GM12878 (cell line): ENCODE data around the gene CHD1. TPM values are rescaled to one million over a fixed set of nuclear protein-coding genes. Genes with fewer than 3 reads are reported as not detected.

Experiments used
- ATAC-seq: fragments of 200-7000 bp; cut with Tn5 transposase; 3 replicates; pipeline ENCODE4 v1.9.1; 2020; ENCODE audit warnings: mild to moderate bottlenecking, moderate library complexity
- BruUV-seq: library from RNA; stranded (reverse); fragments of 400-500 nt; replicated peaks from 2 replicates; lab custom pipeline; 2021; lab: Mats Ljungman, UMichigan
- CTCF ChIA-PET: fragments of 300-600 bp; sonication (Branson Sonifier 250); formaldehyde crosslinking; extraction: SDS; loops from one replicate; lab custom pipeline; 2021; ENCODE audit warnings: inconsistent platforms; lab: Yijun Ruan, JAX
- POLR2A ChIA-PET: fragments of 350-600 bp; formaldehyde crosslinking; extraction: SDS; loops from one replicate; lab custom pipeline; 2021; ENCODE audit warnings: inconsistent platforms; lab: Charles Lee
- RAD21 ChIA-PET: fragments of 300-600 bp; sonication (Branson Sonifier 250); formaldehyde crosslinking; loops from one replicate; lab custom pipeline; 2023; ENCODE audit warnings: antibody characterized with exemption; ENCODE audit not compliant: unreplicated experiment; lab: Charles Lee
- SMC1A ChIA-PET: fragments of 300-600 bp; sonication (Branson Sonifier 250); formaldehyde crosslinking; loops from one replicate; lab custom pipeline; 2023; ENCODE audit not compliant: unreplicated experiment, uncharacterized antibody; lab: Charles Lee
- DNase-seq: peaks from one replicate; pipeline ENCODE4 v3.0.0-alpha.2; 2011; ENCODE audit warnings: low read depth, low spot score
- FAIRE-seq: peaks from 3 replicates; lab custom pipeline; 2011; peaks lifted over from hg19 to GRCh38; lab: Jason Lieb, UNC
- H2AFZ ChIP-seq: 2 replicates; pipeline ENCODE4 v1.6.0; 2011; ENCODE audit warnings: low read depth, low read length, control low read depth; ENCODE audit not compliant: control insufficient read depth
- H3K27ac ChIP-seq: 2 replicates; pipeline ENCODE4 v1.5.1; 2011; ENCODE audit warnings: control low read depth; ENCODE audit not compliant: control insufficient read depth, insufficient read depth
- H3K27me3 ChIP-seq, 2 experiments: replicated peaks in 1 of 2; 2 replicates each; pipeline versions ENCODE4 v1.6.0 to v1.6.1; 2011; ENCODE audit warnings: low read length in 1 of 2; ENCODE audit not compliant: control insufficient read depth in 2 of 2, insufficient read depth in 2 of 2
- H3K36me3 ChIP-seq, 2 experiments: 2 replicates each; pipeline ENCODE4 v1.5.1; 2011; ENCODE audit warnings: low read length in 1 of 2; ENCODE audit not compliant: control insufficient read depth in 2 of 2, insufficient read depth in 2 of 2
- H3K4me1 ChIP-seq: 2 replicates; pipeline ENCODE4 v1.6.1; 2011; ENCODE audit warnings: mild to moderate bottlenecking, low read length, moderate library complexity, mixed read lengths; ENCODE audit not compliant: control insufficient read depth, insufficient read depth
- H3K4me2 ChIP-seq: 2 replicates; pipeline ENCODE4 v1.6.0; 2011; ENCODE audit warnings: control low read depth; ENCODE audit not compliant: control insufficient read depth, insufficient read depth
- H3K4me3 ChIP-seq: fragments of 200-600 bp; sonication (generic); 2 replicates; pipeline ENCODE4 v1.5.1; 2016
- H3K79me2 ChIP-seq: 2 replicates; pipeline ENCODE4 v1.6.0; 2011; ENCODE audit warnings: low read length; ENCODE audit not compliant: control insufficient read depth, insufficient read depth
- H3K9ac ChIP-seq: 2 replicates; pipeline ENCODE4 v1.8.0; 2011; ENCODE audit warnings: low read length, control low read depth, mixed read lengths; ENCODE audit not compliant: control insufficient read depth, insufficient read depth
- H3K9me3 ChIP-seq: replicated peaks from 3 replicates; pipeline ENCODE4 v1.5.1; 2011; ENCODE audit warnings: mild to moderate bottlenecking, low read length; ENCODE audit not compliant: control insufficient read depth, insufficient read depth
- H4K20me1 ChIP-seq: 2 replicates; pipeline ENCODE4 v1.6.0; 2011; ENCODE audit not compliant: control insufficient read depth, insufficient read depth
- HCFC1 ChIP-seq: fragments of 150-350 bp; IDR thresholded peaks from 2 replicates; pipeline ENCODE4 v1.6.1; 2014; ENCODE audit warnings: low read length
- MTA2 ChIP-seq: fragments of 450-650 bp; IDR thresholded peaks from 2 replicates; pipeline ENCODE4 v1.6.1; 2016; ENCODE audit warnings: low read depth, mild to moderate bottlenecking, moderate library complexity
- NKRF ChIP-seq: fragments of 450-650 bp; conservative IDR thresholded peaks from 2 replicates; pipeline ENCODE4 v1.6.1; 2017; ENCODE audit warnings: mild to moderate bottlenecking, moderate library complexity
- PKNOX1 ChIP-seq: fragments of 450-650 bp; IDR thresholded peaks from 2 replicates; pipeline ENCODE4 v1.6.1; 2016; ENCODE audit warnings: mild to moderate bottlenecking
- SPI1 ChIP-seq: IDR thresholded peaks from 2 replicates; pipeline ENCODE4 v1.6.1; 2011; ENCODE audit warnings: low read depth, mild to moderate bottlenecking, low read length, moderate library complexity, borderline replicate concordance; ENCODE audit not compliant: insufficient read depth
- WGBS: methylation state at CpG from one replicate; pipeline ENCODE4 v1.1.6; 2016; ENCODE audit warnings: low lambda C conversion rate; ENCODE audit not compliant: insufficient replicate concordance, insufficient coverage; ENCODE audit errors: missing lambda C conversion rate; 5-methylcytosine and 5-hydroxymethylcytosine counted together
- in situ Hi-C: fragments of 300-500 bp; cut with MboI; formaldehyde crosslinking; loops from 9 replicates; pipeline ENCODE4 v1.14.3; 2018; ENCODE audit warnings: mixed read lengths
- intact Hi-C: fragments of 100-400 bp; cut with micrococcal nuclease; formaldehyde crosslinking; loops from one replicate; pipeline ENCODE4 v1.14.2; 2022; ENCODE audit not compliant: unreplicated experiment
- polyA plus RNA-seq, 11 experiments: library from polyadenylated mRNA; depleted of rRNA in 4 of 11; unstranded in 6 of 11; stranded (reverse) in 5 of 11; fragments of >200 nt; fragmentation: Nextera tagmentation in 4 of 11; fragmentation: Illumina TruSeq in 1 of 11; extraction: Ambion mirVana in 4 of 11; extraction: Trizol in 1 of 11; gene quantifications; 1 replicate in 1 of 11; 2 replicates in 10 of 11; pipeline versions ENCODE4 v1.2.1 to v1.2.3, GENCODE V29; 2011 to 2016; ENCODE audit warnings: inconsistent platforms in 2 of 11, missing spikeins in 2 of 11, low read depth in 1 of 11
- total RNA-seq, 4 experiments: library from RNA; depleted of rRNA in 3 of 4; stranded (reverse); fragments of >200 nt in 3 of 4; fragmentation: Illumina TruSeq in 1 of 4; extraction: Trizol in 1 of 4; gene quantifications; 2 replicates each; pipeline versions ENCODE4 v1.2.1 to v1.2.3, GENCODE V29; 2013 to 2021

Gene CHD1
- total and polyA plus RNA-seq, 10 of the 15 experiments (the other 5 are each of a cell fraction or from before 2014, with no cell fraction given), result 25.5 to 158 (median 50.5) TPM

- no peak for TF ChIP-seq NKRF
These were observed 33.8 kb upstream of the CHD1 start (continued) for GRCh38 chr5:98962587-98962986.

GRCh38 chr5:98961665-98962344 lies 33.0 kb upstream of the CHD1 start:
- no peak overlapping the region for H3K4me2 ChIP-seq
- H3K27me3 ChIP-seq, result no peaks in the 10 kb centered on the region
- POLR2A ChIA-PET, result no interaction called here
- DNase-seq (no peak), ATAC-seq (peak; percentile 71), FAIRE-seq (no peak)
- RAD21 ChIA-PET, result interaction anchor here (1.0 to 1.2 kb wide), 2 partner anchors 11 to 66 kb away, joined by 3 read pairs; no protein-coding TSS in a partner anchor
- H3K9me3 ChIP-seq, result no peaks in the 10 kb centered on the region
- no peaks in the 10 kb centered on the region for H4K20me1 ChIP-seq
- no TSS peak for BruUV-seq
- SMC1A ChIA-PET, result interaction anchor here (1.1 to 1.5 kb wide), 2 partner anchors 28 to 63 kb away, joined by 3 to 4 read pairs; no protein-coding TSS in a partner anchor
- TF ChIP-seq HCFC1 (no peak), MTA2 (peak; percentile 29; the same call in 1 of the 2 replicates), SPI1 (peak; percentile 52; the same call in 1 of the 2 replicates), PKNOX1 (peak; percentile 47; the same call in 1 of the 2 replicates)
- H2AFZ ChIP-seq, result no peak overlapping the region
- in situ Hi-C loops, result no loop called here
- intact Hi-C loops, result no loop called here
- no peak overlapping the region for H3K27ac ChIP-seq
- H3K9ac ChIP-seq, result no peak overlapping the region
- CTCF ChIA-PET, result no interaction called here
- no peaks in the 10 kb centered on the region for H3K79me2 ChIP-seq
- H3K4me1 ChIP-seq, result no peaks in the 10 kb centered on the region
- WGBS, result 81% methylated on average over 3 of the region's 3 CpGs
- no peaks in the 10 kb centered on the region for H3K36me3 ChIP-seq
- no peak overlapping the region for H3K4me3 ChIP-seq
